ENCODE data around the gene PATL1. TPM values are rescaled to one million over a fixed set of nuclear protein-coding genes. Genes with fewer than 3 reads are reported as not detected.

Gene PATL1
- polyA plus RNA-seq, 2 of the 4 experiments (the other 2 are of a cell fraction), result 40.6 to 61.4 TPM

DNA sequence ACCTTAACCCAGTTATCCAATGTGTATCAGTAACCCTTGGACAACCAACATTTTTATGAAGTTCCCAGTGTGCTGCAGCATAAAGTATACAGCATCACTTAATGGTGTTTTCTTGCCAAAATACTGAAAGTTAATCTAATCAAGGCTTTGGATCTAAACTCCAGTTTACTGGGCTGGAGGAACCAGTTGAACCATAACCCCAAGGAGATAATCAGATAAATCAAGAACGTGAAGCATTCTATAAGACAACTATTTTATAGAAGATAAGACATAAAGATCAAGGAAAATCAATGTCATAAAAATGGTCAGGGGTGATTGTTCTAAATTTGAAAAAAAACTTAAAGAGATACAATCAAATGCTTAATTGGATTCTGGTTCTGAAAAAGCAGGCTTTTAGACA is 51.0 kb downstream of the PATL1 start:
- whole genome bisulfite sequencing (ENCODE audit: missing lambda C conversion rate), result 59% methylated on average over 1 of the region's 1 CpG
- H3K27ac ChIP-seq, result no peak overlapping the region
- CTCF ChIA-PET, result interaction anchor here (0.6 kb wide), 1 partner anchor 46 kb away, joined by 3 read pairs; no protein-coding TSS in a partner anchor

DNA sequence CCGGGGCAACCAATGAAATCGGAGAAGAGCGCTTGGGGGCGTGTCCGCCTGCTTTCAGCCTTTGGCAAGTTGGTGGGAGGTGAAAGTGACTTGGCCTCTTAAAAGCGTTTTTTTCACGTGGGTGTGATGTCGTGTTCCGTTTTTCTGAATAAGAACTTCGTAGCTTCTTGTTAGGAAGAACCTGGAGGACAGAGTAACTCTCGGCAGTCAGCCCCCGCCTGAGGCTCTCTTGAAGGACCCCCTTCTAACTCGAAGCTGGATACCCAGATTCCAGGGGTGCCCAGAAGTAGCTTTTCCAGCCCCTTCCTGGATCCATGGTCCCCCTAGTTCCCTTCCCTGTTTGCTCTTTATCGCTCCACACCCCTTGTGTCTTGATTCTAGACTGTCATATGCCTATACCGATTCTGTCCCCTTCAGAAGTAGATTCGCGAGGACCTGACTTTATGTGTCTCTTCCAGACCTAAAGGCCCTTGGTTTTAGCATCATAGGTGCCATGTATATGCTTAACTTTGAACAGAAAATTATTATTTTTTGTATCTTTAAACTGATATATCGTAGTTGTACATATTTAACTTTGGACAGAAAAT is 52.3 kb downstream of the PATL1 start:
- 8% methylated on average over 18 of the region's 18 CpGs for WGBS (ENCODE audit: missing lambda C conversion rate)
- ChIA-PET CTCF (interaction anchor here (0.5 to 2.1 kb wide), 6 partner anchors 15 to 138 kb away, joined by 3 to 7 read pairs (median 4); partner anchors contain the start of gene STX3), POLR2A (interaction anchor here (0.5 to 2.1 kb wide), 11 partner anchors 11 to 79 kb away, joined by 3 to 43 read pairs (median 4); partner anchors contain the start of gene PATL1)
- FAIRE-seq (no peak), DNase-seq (ENCODE audit: low read depth in 1 of 2, low spot score in 1 of 2) (no peak), ATAC-seq (peak; percentile 1 to 6; a peak in 5 of 6 replicates)
- TF ChIP-seq FOSB (CRISPR knock-in tag; IDR thresholded peaks at IDR 0.05), result 0 out of 2 replicates have a peak, but pooled peaks have one; percentile 29
- TF ChIP-seq, protein P1, sequence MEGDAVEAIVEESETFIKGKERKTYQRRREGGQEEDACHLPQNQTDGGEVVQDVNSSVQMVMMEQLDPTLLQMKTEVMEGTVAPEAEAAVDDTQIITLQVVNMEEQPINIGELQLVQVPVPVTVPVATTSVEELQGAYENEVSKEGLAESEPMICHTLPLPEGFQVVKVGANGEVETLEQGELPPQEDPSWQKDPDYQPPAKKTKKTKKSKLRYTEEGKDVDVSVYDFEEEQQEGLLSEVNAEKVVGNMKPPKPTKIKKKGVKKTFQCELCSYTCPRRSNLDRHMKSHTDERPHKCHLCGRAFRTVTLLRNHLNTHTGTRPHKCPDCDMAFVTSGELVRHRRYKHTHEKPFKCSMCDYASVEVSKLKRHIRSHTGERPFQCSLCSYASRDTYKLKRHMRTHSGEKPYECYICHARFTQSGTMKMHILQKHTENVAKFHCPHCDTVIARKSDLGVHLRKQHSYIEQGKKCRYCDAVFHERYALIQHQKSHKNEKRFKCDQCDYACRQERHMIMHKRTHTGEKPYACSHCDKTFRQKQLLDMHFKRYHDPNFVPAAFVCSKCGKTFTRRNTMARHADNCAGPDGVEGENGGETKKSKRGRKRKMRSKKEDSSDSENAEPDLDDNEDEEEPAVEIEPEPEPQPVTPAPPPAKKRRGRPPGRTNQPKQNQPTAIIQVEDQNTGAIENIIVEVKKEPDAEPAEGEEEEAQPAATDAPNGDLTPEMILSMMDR (IDR thresholded peaks at IDR 0.05), result no peak
- TF ChIP-seq TP53 (CRISPR knock-in tag; IDR thresholded peaks at IDR 0.05), result peak; percentile 17; the same call in 1 of the 2 replicates
- no peak for TF ChIP-seq CHD2 (IDR thresholded peaks at IDR 0.05; ENCODE audit: low read length, partially characterized antibody)
- peak in 1 of 2 experiments; percentile 21; a peak in 1 of 5 replicates for TF ChIP-seq JUN (IDR thresholded peaks at IDR 0.05)
- TF ChIP-seq, protein P2, sequence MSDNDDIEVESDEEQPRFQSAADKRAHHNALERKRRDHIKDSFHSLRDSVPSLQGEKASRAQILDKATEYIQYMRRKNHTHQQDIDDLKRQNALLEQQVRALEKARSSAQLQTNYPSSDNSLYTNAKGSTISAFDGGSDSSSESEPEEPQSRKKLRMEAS (IDR thresholded peaks at IDR 0.05), result 0 out of 2 replicates have a peak, but pooled peaks have one; percentile 34
- TF ChIP-seq POLR2A (IDR thresholded peaks at IDR 0.05; ENCODE audit: low read length), result peak; percentile 24; the same call in 1 of the 2 replicates
- TF ChIP-seq, protein P3, sequence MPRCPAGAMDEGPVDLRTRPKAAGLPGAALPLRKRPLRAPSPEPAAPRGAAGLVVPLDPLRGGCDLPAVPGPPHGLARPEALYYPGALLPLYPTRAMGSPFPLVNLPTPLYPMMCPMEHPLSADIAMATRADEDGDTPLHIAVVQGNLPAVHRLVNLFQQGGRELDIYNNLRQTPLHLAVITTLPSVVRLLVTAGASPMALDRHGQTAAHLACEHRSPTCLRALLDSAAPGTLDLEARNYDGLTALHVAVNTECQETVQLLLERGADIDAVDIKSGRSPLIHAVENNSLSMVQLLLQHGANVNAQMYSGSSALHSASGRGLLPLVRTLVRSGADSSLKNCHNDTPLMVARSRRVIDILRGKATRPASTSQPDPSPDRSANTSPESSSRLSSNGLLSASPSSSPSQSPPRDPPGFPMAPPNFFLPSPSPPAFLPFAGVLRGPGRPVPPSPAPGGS (IDR thresholded peaks at IDR 0.05), result 0 out of 3 replicates have a peak, but pooled peaks have one; percentile 37
- TF ChIP-seq HOXA7 (CRISPR knock-in tag; IDR thresholded peaks at IDR 0.05), result peak; percentile 49; the same call in 1 of the 2 replicates
- Histone ChIP-seq H3K4me3 (peak overlapping the region; percentile 52), H3K27ac (peak overlapping the region; percentile 70 to 85), H3K4me2 (peak overlapping the region; percentile 84), H3K4me1 (peaks cover 28% of the 10 kb centered on the region; the same call in 2 of the 3 replicates), H3K9me3 (no peaks in the 10 kb centered on the region)

More for the DNA sequence above, 51.0 kb downstream of the PATL1 start:
- no peaks in the 10 kb centered on the region for H3K9me3 ChIP-seq
- H3K4me2 ChIP-seq, result no peak overlapping the region
- ATAC-seq (no peak), DNase-seq (ENCODE audit: low read depth in 1 of 2, low spot score in 1 of 2) (no peak), FAIRE-seq (no peak)
- H3K4me3 ChIP-seq, result no peak overlapping the region
- TF ChIP-seq, protein P4, sequence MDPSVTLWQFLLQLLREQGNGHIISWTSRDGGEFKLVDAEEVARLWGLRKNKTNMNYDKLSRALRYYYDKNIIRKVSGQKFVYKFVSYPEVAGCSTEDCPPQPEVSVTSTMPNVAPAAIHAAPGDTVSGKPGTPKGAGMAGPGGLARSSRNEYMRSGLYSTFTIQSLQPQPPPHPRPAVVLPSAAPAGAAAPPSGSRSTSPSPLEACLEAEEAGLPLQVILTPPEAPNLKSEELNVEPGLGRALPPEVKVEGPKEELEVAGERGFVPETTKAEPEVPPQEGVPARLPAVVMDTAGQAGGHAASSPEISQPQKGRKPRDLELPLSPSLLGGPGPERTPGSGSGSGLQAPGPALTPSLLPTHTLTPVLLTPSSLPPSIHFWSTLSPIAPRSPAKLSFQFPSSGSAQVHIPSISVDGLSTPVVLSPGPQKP (IDR thresholded peaks at IDR 0.05; ENCODE audit: low read depth, low read length), result no peak
- peaks cover 14% of the 10 kb centered on the region; the same call in 2 of the 3 replicates for H3K4me1 ChIP-seq
- POLR2A ChIA-PET, result no interaction called here

DNA sequence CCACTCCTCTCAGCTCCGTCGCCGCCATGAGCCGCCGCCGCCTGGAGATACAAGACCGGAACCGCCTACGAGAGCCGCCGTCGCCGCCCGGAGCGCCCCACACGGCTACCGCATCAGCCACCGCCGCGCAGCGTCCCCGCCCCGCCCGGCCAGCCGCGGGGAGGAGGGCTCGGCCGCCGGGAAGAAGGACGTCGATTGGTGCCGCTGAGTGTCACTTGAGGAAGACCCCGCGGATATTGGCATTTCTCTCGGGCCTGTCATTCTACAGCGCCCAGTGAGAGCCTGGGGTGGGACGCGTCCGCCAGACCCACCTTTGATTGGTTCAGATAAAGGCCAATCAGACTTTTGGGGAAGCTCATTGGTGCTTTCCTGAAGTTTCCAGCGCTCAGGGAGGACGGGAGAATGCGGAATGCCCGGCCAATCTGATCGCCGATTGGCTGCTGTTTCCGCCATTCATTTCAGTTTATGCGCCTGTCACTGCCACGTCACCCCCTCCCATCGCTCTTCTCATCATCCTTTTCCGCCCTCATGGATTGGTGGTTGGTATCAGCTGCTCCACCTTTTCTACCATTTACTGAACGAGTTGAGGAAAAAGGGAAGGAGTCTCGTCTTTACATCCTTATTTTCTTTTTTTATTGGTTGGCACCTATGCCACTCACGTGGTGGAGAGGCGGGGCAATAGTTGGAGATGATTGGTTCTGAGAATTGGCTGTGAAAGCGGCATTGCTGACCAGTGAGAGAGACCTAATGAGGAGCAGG is 53.0 kb downstream of the PATL1 start, which contains the start of gene OSBP:
TSS of gene OSBP (minus strand) at position 138 of the 759 bp plus-strand sequence. CDS start at position 28, 110 bp downstream.
- peak; percentile 99 to 100 for DNase-seq (ENCODE audit: low read depth in 1 of 2, low spot score in 1 of 2)
- TF ChIP-seq CHD2 (IDR thresholded peaks at IDR 0.05; ENCODE audit: low read length, partially characterized antibody) (peak; percentile 70), GATA3 (IDR thresholded peaks at IDR 0.05; ENCODE audit: borderline replicate concordance) (no peak), PHF8 (IDR thresholded peaks at IDR 0.05; ENCODE audit: borderline replicate concordance, low read depth) (no peak), RAD21 (conservative IDR thresholded peaks at IDR 0.05 in 1 of 2, IDR thresholded peaks at IDR 0.05 in 1 of 2) (no peak), RFX5 (IDR thresholded peaks at IDR 0.05) (peak; percentile 79; the same call in 1 of the 2 replicates), POLR2A (IDR thresholded peaks at IDR 0.05; ENCODE audit: low read length) (peak; percentile 56), MAFK (IDR thresholded peaks at IDR 0.05; ENCODE audit: partially characterized antibody) (peak; percentile 18), FOSL2 (IDR thresholded peaks at IDR 0.05) (no peak), FOSL2 (CRISPR knock-in tag; IDR thresholded peaks at IDR 0.05) (no peak), JUN (IDR thresholded peaks at IDR 0.05) (0 out of 5 replicates have a peak, but pooled peaks of 1 of the 2 experiments have one; percentile 54)
- TF ChIP-seq, protein P5, sequence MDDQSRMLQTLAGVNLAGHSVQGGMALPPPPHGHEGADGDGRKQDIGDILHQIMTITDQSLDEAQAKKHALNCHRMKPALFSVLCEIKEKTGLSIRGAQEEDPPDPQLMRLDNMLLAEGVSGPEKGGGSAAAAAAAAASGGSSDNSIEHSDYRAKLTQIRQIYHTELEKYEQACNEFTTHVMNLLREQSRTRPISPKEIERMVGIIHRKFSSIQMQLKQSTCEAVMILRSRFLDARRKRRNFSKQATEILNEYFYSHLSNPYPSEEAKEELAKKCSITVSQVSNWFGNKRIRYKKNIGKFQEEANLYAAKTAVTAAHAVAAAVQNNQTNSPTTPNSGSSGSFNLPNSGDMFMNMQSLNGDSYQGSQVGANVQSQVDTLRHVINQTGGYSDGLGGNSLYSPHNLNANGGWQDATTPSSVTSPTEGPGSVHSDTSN (IDR thresholded peaks at IDR 0.05), result peak; percentile 99
- TF ChIP-seq, protein P6, sequence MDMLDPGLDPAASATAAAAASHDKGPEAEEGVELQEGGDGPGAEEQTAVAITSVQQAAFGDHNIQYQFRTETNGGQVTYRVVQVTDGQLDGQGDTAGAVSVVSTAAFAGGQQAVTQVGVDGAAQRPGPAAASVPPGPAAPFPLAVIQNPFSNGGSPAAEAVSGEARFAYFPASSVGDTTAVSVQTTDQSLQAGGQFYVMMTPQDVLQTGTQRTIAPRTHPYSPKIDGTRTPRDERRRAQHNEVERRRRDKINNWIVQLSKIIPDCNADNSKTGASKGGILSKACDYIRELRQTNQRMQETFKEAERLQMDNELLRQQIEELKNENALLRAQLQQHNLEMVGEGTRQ (IDR thresholded peaks at IDR 0.05), result peak; percentile 89
- TF ChIP-seq, protein P2 (IDR thresholded peaks at IDR 0.05), result peak; percentile 39; the same call in 1 of the 2 replicates
- H3K9me3 ChIP-seq, result no peaks in the 10 kb centered on the region
- H3K4me1 ChIP-seq, result peaks cover 29% of the 10 kb centered on the region; the same call in 2 of the 3 replicates
- peak; percentile 99 for FAIRE-seq
- H3K4me2 ChIP-seq, result peak within 1 kb of the TSS; percentile 97
- H3K27ac ChIP-seq, result peak within 1 kb of the TSS; percentile 84 to 97
- peak within 1 kb of the TSS; percentile 75 for H3K4me3 ChIP-seq
- CTCF ChIA-PET, result interaction anchor here (0.5 to 2.1 kb wide), 9 partner anchors 9 to 139 kb away, joined by 3 to 7 read pairs (median 4); partner anchors contain the start of gene STX3
- POLR2A ChIA-PET, result interaction anchor here (0.5 to 2.1 kb wide), 12 partner anchors 11 to 82 kb away, joined by 3 to 43 read pairs (median 4); partner anchors contain the start of gene PATL1
- peak; percentile 91 to 95 for ATAC-seq
- under 1% methylated on average over 45 of the region's 55 CpGs for WGBS (ENCODE audit: missing lambda C conversion rate)
